WTC11 (cell line): Measurements from ENCODE around the gene CCNL1.

Source experiments
- MXD4 ChIP-seq: fragments of 250-450 bp; sonication (Bioruptor Pico); IDR thresholded peaks from 2 replicates; pipeline ENCODE4 v1.8.0; 2021; ENCODE audit warnings: mild to moderate bottlenecking, moderate library complexity, borderline replicate concordance
- TF ChIP-seq, protein P1 (sequence below): fragments of 200-600 bp; IDR thresholded peaks from 2 replicates; pipeline ENCODE4 v1.8.0; 2022; ENCODE audit warnings: antibody characterized with exemption
- TF ChIP-seq, protein P2 (sequence below): sonication (generic); formaldehyde crosslinking; IDR thresholded peaks from 2 replicates; pipeline ENCODE4 v1.8.0; 2022; ENCODE audit warnings: mild to moderate bottlenecking, missing genetic modification reagents

DNA sequence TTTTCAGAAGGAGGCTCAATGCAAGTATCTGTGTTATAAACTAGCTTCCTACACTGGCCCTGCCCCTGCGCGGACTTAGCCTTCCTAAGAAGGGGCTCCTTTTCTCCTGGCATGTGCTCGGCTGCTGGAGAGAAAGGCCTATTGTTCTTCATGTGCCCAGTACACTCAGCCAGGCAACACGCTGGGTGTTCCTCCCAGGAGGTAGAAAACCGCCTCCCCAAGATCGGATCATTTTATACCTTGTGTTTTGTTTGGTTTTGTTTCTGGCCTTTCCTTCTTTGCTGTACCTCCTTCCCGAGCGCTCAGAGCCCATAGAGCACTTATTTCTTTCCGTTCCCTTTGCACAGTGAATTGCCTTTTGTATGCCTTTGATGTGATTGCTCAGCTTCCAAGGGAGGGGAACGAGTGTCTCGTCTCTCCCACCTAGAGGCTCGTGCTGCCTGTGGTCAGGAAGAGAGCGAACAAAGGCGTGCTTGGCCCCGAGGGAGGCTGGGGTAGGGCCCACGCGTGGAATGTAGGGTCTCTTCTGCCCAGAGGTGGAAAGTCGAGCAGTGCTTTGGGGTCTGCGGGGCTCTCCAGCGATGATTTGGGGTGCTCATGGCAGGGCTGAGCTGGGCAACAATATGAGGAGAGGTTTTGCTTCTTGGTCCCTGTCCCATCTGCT lies 30.0 kb downstream of the CCNL1 start:
- no peak for TF ChIP-seq MXD4 (CRISPR knock-in tag)
- TF ChIP-seq, protein P1, sequence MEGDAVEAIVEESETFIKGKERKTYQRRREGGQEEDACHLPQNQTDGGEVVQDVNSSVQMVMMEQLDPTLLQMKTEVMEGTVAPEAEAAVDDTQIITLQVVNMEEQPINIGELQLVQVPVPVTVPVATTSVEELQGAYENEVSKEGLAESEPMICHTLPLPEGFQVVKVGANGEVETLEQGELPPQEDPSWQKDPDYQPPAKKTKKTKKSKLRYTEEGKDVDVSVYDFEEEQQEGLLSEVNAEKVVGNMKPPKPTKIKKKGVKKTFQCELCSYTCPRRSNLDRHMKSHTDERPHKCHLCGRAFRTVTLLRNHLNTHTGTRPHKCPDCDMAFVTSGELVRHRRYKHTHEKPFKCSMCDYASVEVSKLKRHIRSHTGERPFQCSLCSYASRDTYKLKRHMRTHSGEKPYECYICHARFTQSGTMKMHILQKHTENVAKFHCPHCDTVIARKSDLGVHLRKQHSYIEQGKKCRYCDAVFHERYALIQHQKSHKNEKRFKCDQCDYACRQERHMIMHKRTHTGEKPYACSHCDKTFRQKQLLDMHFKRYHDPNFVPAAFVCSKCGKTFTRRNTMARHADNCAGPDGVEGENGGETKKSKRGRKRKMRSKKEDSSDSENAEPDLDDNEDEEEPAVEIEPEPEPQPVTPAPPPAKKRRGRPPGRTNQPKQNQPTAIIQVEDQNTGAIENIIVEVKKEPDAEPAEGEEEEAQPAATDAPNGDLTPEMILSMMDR, result no peak
- TF ChIP-seq, protein P2, sequence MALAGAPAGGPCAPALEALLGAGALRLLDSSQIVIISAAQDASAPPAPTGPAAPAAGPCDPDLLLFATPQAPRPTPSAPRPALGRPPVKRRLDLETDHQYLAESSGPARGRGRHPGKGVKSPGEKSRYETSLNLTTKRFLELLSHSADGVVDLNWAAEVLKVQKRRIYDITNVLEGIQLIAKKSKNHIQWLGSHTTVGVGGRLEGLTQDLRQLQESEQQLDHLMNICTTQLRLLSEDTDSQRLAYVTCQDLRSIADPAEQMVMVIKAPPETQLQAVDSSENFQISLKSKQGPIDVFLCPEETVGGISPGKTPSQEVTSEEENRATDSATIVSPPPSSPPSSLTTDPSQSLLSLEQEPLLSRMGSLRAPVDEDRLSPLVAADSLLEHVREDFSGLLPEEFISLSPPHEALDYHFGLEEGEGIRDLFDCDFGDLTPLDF (CRISPR knock-in tag), result no peak
